Kidney (tissue), 14 donors: ENCODE results near the gene RNPS1. TPM values are rescaled to one million over a fixed set of nuclear protein-coding genes. Genes with fewer than 3 reads are reported as not detected.

Experiments used
- DNase-seq, 5 donors: peaks; one replicate each; pipeline ENCODE4 v3.0.0-alpha.2; 2013 to 2020
- FAIRE-seq: peaks from 2 replicates; lab custom pipeline; 2012; peaks lifted over from hg19 to GRCh38; lab: Jason Lieb, UNC
- H3K27ac ChIP-seq, 2 donors: one replicate each; pipeline ENCODE4 v1.7.0; 2013; ENCODE audit warnings: low read depth in 2 of 2, low read length in 2 of 2, inconsistent platforms in 1 of 2
- H3K27me3 ChIP-seq: one replicate; pipeline ENCODE4 v1.7.1; 2013; ENCODE audit warnings: low read length, inconsistent platforms; ENCODE audit not compliant: control insufficient read depth, insufficient read depth
- H3K36me3 ChIP-seq, 3 donors: one replicate each; pipeline versions ENCODE4 v1.7.0 to v1.7.1; 2013; ENCODE audit warnings: low read length in 3 of 3, control low read depth in 1 of 3, inconsistent platforms in 1 of 3; ENCODE audit not compliant: insufficient read depth in 3 of 3, control insufficient read depth in 2 of 3
- H3K4me1 ChIP-seq, 3 donors: one replicate each; pipeline versions ENCODE4 v1.7.0 to v1.7.1; 2013; ENCODE audit warnings: low read length in 3 of 3, inconsistent platforms in 1 of 3, low read depth in 1 of 3; ENCODE audit not compliant: control insufficient read depth in 2 of 3, insufficient read depth in 2 of 3
- H3K4me3 ChIP-seq, 3 donors: one replicate each; pipeline versions ENCODE4 v1.7.0 to v1.8.1; 2013; ENCODE audit warnings: low read length in 3 of 3, control low read depth in 1 of 3, inconsistent platforms in 1 of 3
- H3K9ac ChIP-seq, 3 donors: one replicate each; pipeline versions ENCODE4 v1.7.0 to v1.7.1; 2013; ENCODE audit warnings: low read length in 3 of 3, control low read depth in 1 of 3, inconsistent platforms in 1 of 3
- H3K9me3 ChIP-seq, 3 donors: one replicate each; pipeline versions ENCODE4 v1.7.0 to v1.7.1; 2013; ENCODE audit warnings: low read length in 3 of 3, control low read depth in 1 of 3, inconsistent platforms in 1 of 3; ENCODE audit not compliant: control insufficient read depth in 2 of 3, insufficient read depth in 1 of 3
- CTCF ChIP-seq: IDR thresholded peaks from 3 replicates; pipeline ENCODE4 v1.5.1; 2012; ENCODE audit warnings: mild to moderate bottlenecking, moderate library complexity, borderline replicate concordance; ENCODE audit not compliant: insufficient read depth; ENCODE audit errors: extremely low read depth
- intact Hi-C: fragments of 100-400 bp; cut with DNase I; formaldehyde crosslinking; loops from one replicate; pipeline ENCODE4 v1.11.1; 2022
- polyA plus RNA-seq: library from polyadenylated mRNA; stranded (reverse); fragments of 350-450 nt; fragmentation: Illumina TruSeq; extraction: RNeasy Lipid Tissue Mini Kit (QIAGEN cat#74804); gene quantifications from one replicate; pipeline ENCODE4 v1.2.3, GENCODE V29; 2014; ENCODE audit warnings: low read depth, low replicate concordance; ENCODE audit not compliant: insufficient read depth
- total RNA-seq: library from RNA; stranded (reverse); fragmentation: NEBNext Ultra II Directional; extraction: Animal tissue kit (Norgen Biotek cat#: 25700); gene quantifications from one replicate; pipeline ENCODE4 v1.2.1, GENCODE V29; 2021
- donor health status: control.
- donor health status: control.
- donor health status: control.
- donor health status: control.
- donor health status: control.
- donor health status: DM: yes; HTN: yes; CAD: no.
- donor health status: Normal renal cell carcinoma (clear cell type).

Gene RNPS1
- total and polyA plus RNA-seq, 2 donors from 2014 or later: 102 to 134 TPM

- H3K9ac ChIP-seq: no peak overlapping the region
- no peak for TF ChIP-seq CTCF
- peaks cover 0 to 40% (median 15%) of the 10 kb centered on the region in 3 donors for H3K36me3 ChIP-seq
- H3K9me3 ChIP-seq: no peaks in the 10 kb centered on the region
- H3K4me1 ChIP-seq: no peaks in the 10 kb centered on the region
- FAIRE-seq: no peak
- no peak overlapping the region for H3K27ac ChIP-seq
- no peaks in the 10 kb centered on the region for H3K27me3 ChIP-seq
- intact Hi-C loops: no loop called here
- DNase-seq: peak in 1 of 5 donors; percentile 49
- no peak overlapping the region for H3K4me3 ChIP-seq
Observed at GRCh38 chr16:2244926-2245795, 22.8 kb downstream of the RNPS1 start.

- H3K4me3 ChIP-seq: no peak overlapping the region
- DNase-seq: peak in 2 of 5 donors; percentile 36 to 70
- no peak overlapping the region for H3K9ac ChIP-seq
- no peaks in the 10 kb centered on the region for H3K9me3 ChIP-seq
- H3K27ac ChIP-seq: no peak overlapping the region
- no peaks in the 10 kb centered on the region for H3K27me3 ChIP-seq
- peaks cover 0 to 40% (median 15%) of the 10 kb centered on the region in 3 donors for H3K36me3 ChIP-seq
- no peaks in the 10 kb centered on the region for H3K4me1 ChIP-seq
- intact Hi-C loops: no loop called here
- FAIRE-seq: no peak
- no peak for TF ChIP-seq CTCF
Observed at GRCh38 chr16:2244301-2244700, 23.6 kb downstream of the RNPS1 start.

DNA sequence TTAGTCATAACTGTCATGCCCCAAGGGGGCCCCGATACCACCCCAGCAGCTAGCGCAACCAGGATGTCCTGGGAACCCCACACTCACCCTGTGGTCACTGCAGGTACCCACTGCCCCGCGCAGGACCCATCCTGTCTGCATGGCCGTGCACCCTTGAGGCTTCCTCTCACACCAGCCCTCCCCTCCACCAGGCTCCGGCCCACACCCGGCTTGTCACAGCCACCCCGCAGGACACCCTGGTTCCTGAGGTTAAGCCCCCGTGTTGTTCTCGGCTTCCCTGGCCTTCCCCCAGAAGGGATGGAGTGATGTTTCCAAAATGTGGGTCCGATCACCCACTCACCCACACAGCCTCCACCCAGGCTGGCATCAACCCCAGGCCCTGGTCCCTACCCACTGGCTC lies 24.1 kb downstream of the RNPS1 start:
- no peak overlapping the region for H3K9ac ChIP-seq
- H3K36me3 ChIP-seq: peaks cover 0 to 40% (median 15%) of the 10 kb centered on the region in 3 donors
- H3K9me3 ChIP-seq: no peaks in the 10 kb centered on the region
- FAIRE-seq: no peak
- H3K4me3 ChIP-seq: no peak overlapping the region
- H3K27ac ChIP-seq: no peak overlapping the region
- H3K4me1 ChIP-seq: no peaks in the 10 kb centered on the region
- H3K27me3 ChIP-seq: no peaks in the 10 kb centered on the region
- intact Hi-C loops: no loop called here
- no peak for TF ChIP-seq CTCF
- peak in 1 of 5 donors; percentile 71 for DNase-seq
